ENCODE data around the gene CRIP2.

The CRIP2 gene

GRCh38 chr14:105445290-105445689 lies 29.3 kb upstream of the CRIP2 start:
- DNase-seq: no peak

- no peak for DNase-seq
These were observed 28.4 kb upstream of the CRIP2 start for GRCh38 chr14:105445901-105446845.

- DNase-seq: no peak
These were observed 27.6 kb upstream of the CRIP2 start for GRCh38 chr14:105446971-105447370.

GRCh38 chr14:105447651-105448640 lies 26.7 kb upstream of the CRIP2 start:
- no peak for DNase-seq

GRCh38 chr14:105448706-105449111 lies 25.9 kb upstream of the CRIP2 start:
- DNase-seq: peak; percentile 76

- DNase-seq: no peak
These were observed 25.1 kb upstream of the CRIP2 start for GRCh38 chr14:105449276-105450122.

- DNase-seq: no peak
These were observed 24.5 kb upstream of the CRIP2 start for GRCh38 chr14:105450123-105450505.

- DNase-seq: no peak
These were observed 23.5 kb upstream of the CRIP2 start for GRCh38 chr14:105450864-105451720.

GRCh38 chr14:105452963-105453362 lies 21.7 kb upstream of the CRIP2 start:
- no peak for DNase-seq

- no peak for DNase-seq
These were observed 20.8 kb upstream of the CRIP2 start for GRCh38 chr14:105453847-105454246.

GRCh38 chr14:105455086-105455640 lies 19.5 kb upstream of the CRIP2 start:
- DNase-seq: no peak

- no peak for DNase-seq
These were observed 18.6 kb upstream of the CRIP2 start for GRCh38 chr14:105455766-105456660.

GRCh38 chr14:105456736-105457617 lies 17.6 kb upstream of the CRIP2 start:
- DNase-seq: no peak

- DNase-seq: no peak
These were observed 16.6 kb upstream of the CRIP2 start for GRCh38 chr14:105458010-105458409.

GRCh38 chr14:105458571-105458970 lies 16.1 kb upstream of the CRIP2 start:
- DNase-seq: no peak

- no peak for DNase-seq
These were observed 14.5 kb upstream of the CRIP2 start for GRCh38 chr14:105460116-105460515.

- no peak for DNase-seq
These were observed 14.0 kb upstream of the CRIP2 start for GRCh38 chr14:105460616-105461015.

- no peak for DNase-seq
These were observed 12.7 kb upstream of the CRIP2 start for GRCh38 chr14:105461903-105462302.

- no peak for DNase-seq
These were observed 10.1 kb upstream of the CRIP2 start for GRCh38 chr14:105464501-105464900.
